Activated CD4-positive, alpha-beta memory T cell treated with anti-CD3 and anti-CD28 coated beads for 36 hours (primary cell): ENCODE measurements around the gene STRN3. TPM values are rescaled to one million over a fixed set of nuclear protein-coding genes. Genes with fewer than 3 reads are reported as not detected.
A peak's percentile ranks its signal among the peaks of the same experiment; 100 is the strongest.
"Not testable (repeated sequence)": the region's sequence is repeated elsewhere in the genome, so short reads cannot be mapped to it uniquely, and the experiment has no call there.

ENCODE experiments used
- CTCF ChIA-PET: fragments of 350-600 bp; sonication (Branson Sonifier 250); formaldehyde crosslinking; loops from one replicate; lab custom pipeline; 2021; ENCODE audit warnings: antibody characterized with exemption, inconsistent platforms; lab: Charles Lee
- POLR2A ChIA-PET: fragments of 350-600 bp; sonication (Branson Sonifier 250); formaldehyde crosslinking; loops from one replicate; lab custom pipeline; 2021; ENCODE audit warnings: antibody characterized with exemption; lab: Charles Lee
- DNase-seq: peaks from one replicate; pipeline ENCODE4 v3.0.0-alpha.2; 2020
- H3K27ac Mint-ChIP-seq: one replicate; pipeline ENCODE4 v1.8.0; 2021; ENCODE audit warnings: mixed read lengths
- H3K27me3 Mint-ChIP-seq: one replicate; pipeline ENCODE4 v1.8.0; 2021; ENCODE audit warnings: mixed read lengths
- H3K36me3 Mint-ChIP-seq: one replicate; pipeline ENCODE4 v1.8.0; 2021; ENCODE audit warnings: mixed read lengths
- H3K4me1 Mint-ChIP-seq: one replicate; pipeline ENCODE4 v1.8.0; 2021; ENCODE audit warnings: low read depth, mixed read lengths
- H3K4me3 Mint-ChIP-seq: one replicate; pipeline ENCODE4 v1.8.0; 2021; ENCODE audit warnings: mild to moderate bottlenecking, mixed read lengths
- H3K9me3 Mint-ChIP-seq: one replicate; pipeline ENCODE4 v1.8.0; 2021; ENCODE audit warnings: mixed read lengths
- intact Hi-C: fragments of 100-400 bp; cut with micrococcal nuclease; formaldehyde crosslinking; loops from one replicate; pipeline ENCODE4 v1.15.1; 2023
- total RNA-seq, 2 experiments: library from RNA; stranded (reverse); gene quantifications; one replicate each; pipeline ENCODE4 v1.2.3, GENCODE V29; 2021

STRN3 gene
- total RNA-seq, 2 experiments from 2014 or later: 17.4 to 19.4 TPM

DNA sequence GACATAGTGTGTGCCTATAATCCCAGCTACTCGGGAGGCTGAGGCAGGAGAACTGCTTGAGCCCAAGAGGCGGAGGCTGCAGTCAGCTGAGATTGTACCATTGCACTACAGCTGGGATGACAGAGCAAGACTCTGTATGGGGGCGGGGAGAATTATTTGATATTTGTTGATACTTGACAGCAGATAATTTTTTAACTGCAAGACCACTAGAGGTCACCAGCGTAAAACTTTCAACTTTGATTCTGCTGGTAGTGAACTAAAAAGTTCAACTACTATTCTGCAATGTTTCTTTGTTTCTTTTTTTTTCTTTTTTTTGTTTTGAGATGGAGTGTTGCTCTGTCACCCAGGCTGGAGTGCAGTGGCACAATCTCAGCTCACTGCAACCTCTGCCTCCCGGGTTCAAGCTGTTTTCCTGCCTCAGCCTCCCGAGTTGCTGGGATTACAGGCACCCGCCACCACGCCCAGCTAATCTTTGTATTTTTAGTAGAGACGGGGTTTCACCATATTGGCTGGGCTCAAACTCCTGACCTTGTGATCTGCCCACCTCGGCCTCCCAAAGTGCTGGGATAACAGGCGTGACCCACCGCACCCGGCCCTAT, 46.0 kb downstream of the STRN3 start:
- DNase-seq: peak; percentile 29
- CTCF ChIA-PET: interaction anchor here (0.6 to 2.5 kb wide), 17 partner anchors 9 to 170 kb away, joined by 3 to 21 read pairs (median 4); partner anchors contain the start of gene STRN3
- POLR2A ChIA-PET, H3K27ac Mint-ChIP-seq, H3K9me3 Mint-ChIP-seq, H3K36me3 Mint-ChIP-seq, H3K4me3 Mint-ChIP-seq, H3K27me3 Mint-ChIP-seq: not testable (repeated sequence)
- peaks cover 16% of the 10 kb centered on the region for H3K4me1 Mint-ChIP-seq
- intact Hi-C loops: loop anchor here (1.0 to 2.0 kb wide), 2 partner anchors 102 to 377 kb away; no protein-coding TSS in a partner anchor

DNA sequence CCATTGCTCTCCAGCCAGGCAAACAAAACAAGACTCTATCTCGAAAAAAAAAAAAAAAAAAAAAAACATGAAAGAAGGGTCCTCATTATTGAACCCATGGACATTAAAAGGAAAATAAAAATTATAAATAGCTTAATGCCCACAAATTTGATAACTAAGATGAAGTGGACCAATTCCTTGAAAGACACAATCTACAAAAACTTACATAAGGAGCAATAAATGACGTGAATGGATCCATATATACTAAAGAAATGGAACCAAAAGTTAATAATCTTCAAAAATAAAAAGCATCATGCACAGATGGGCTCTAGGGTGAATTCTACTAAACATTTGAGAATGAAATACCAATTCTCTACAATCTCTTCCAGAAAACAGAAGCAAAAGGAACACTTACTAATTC, 48.4 kb downstream of the STRN3 start:
- Mint-ChIP-seq H3K27me3 (no peaks in the 10 kb centered on the region), H3K36me3 (no peaks in the 10 kb centered on the region), H3K4me1 (peaks cover 29% of the 10 kb centered on the region), H3K27ac (no peak overlapping the region), H3K4me3 (no peak overlapping the region), H3K9me3 (peaks cover 2% of the 10 kb centered on the region)
- intact Hi-C loops: loop anchor here (10.0 kb wide), 1 partner anchor 47 kb away; the partner anchor contains the start of genes AP4S1 and STRN3
- POLR2A ChIA-PET: no interaction called here
- CTCF ChIA-PET: interaction anchor here (3.2 kb wide), 1 partner anchor 105 kb away, joined by 23 read pairs; no protein-coding TSS in a partner anchor
- no peak for DNase-seq

DNA sequence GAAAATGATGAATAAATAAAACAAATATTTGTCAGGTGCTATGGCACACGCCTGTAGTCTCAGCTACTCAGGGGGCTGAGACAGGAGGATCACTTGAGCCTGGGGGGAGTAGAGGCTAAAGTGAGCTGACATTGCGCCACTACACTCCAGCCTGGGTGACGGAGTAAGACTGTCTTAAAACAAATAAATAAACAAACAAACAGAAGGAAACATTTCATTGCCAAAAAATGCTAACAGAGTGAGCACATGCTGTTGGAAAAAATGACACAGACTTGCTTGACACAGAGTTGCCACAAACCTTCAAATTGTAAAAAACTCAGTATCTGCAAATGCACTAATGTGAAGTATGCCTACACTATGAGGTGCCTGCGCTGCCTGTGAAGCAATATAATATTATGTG, 51.6 kb downstream of the STRN3 start:
- Mint-ChIP-seq H3K36me3 (no peaks in the 10 kb centered on the region), H3K4me1 (peaks cover 44% of the 10 kb centered on the region)
- no peak for DNase-seq

DNA sequence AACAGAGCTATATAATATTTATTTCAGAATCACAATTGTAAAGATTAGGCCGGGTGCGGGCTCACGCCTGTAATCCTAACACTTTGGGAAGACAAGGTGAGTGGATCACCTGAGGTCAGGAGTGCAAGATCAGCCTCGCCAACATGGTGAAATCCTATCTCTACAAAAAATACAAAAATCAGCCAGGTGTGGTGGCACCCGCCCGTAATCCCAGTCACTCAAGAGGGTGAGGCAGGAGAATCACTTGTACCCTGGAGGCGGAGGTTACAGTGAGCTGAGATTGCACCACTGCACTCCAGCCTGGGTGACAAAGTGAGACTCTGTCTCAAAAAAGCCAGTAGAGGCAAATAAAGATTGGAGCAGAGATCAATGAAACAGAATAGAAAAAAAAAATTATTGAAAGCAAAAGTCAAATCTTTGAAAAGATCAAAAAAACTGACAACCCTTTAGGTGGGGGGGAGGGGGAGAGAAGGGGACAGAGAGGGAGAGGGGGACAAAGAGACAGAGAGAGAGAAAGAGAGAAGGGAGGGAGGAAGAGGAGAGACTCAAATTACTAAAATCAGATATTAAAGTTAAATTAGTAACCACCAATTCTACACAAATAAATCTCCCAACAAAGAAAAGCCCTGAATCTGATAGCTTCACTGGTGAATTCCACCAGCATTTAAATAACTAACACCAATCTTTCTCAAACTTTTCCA, 53.1 kb downstream of the STRN3 start:
- POLR2A ChIA-PET: no interaction called here
- intact Hi-C loops: loop anchor here (10.0 kb wide), 1 partner anchor 52 kb away; the partner anchor contains the start of genes AP4S1 and STRN3
- no peak overlapping the region for H3K27ac Mint-ChIP-seq

More for the DNA sequence above, 51.6 kb downstream of the STRN3 start:
- no peak overlapping the region for H3K27ac Mint-ChIP-seq
- no peak overlapping the region for H3K4me3 Mint-ChIP-seq
- H3K9me3 Mint-ChIP-seq: peaks cover 2% of the 10 kb centered on the region
- intact Hi-C loops: loop anchor here (10.0 kb wide), 1 partner anchor 50 kb away; the partner anchor contains the start of genes AP4S1 and STRN3
- ChIA-PET POLR2A (no interaction called here), CTCF (no interaction called here)
- H3K27me3 Mint-ChIP-seq: no peaks in the 10 kb centered on the region

DNA sequence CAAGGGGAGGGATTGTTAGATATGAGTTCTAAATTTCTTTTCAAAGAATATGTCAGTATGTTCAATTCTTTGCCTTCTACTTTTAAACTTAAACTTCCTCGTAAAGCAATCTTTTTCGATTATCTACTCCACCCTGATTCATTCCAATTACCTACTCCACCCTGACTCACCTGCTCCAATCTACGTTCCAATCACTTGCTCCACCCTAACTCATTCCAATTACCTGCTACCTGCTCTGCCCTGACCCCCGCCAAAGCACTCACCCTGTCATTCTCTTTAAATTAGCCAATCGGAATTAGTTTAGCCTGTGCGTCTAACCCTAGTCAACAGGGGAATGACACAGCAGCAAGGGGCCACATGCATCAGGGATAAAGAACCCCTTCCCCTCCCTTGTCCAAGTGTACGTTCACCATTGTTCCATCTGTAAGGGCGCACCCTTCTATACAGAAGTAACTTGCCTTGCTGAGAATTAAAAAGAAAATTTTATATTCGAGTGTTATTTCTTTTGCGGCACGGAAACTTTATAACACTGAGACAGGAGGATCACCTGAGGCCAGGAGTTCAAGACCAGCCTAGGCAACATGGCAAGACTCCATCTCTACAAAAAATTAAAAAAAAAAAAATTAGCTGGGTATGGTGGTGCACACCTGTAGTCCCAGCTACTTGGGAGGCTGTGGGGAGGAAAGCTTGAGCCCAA, 54.0 kb downstream of the STRN3 start:
- H3K27ac Mint-ChIP-seq, H3K4me3 Mint-ChIP-seq, H3K9me3 Mint-ChIP-seq, H3K27me3 Mint-ChIP-seq, H3K36me3 Mint-ChIP-seq, POLR2A ChIA-PET, DNase-seq: not testable (repeated sequence)
- CTCF ChIA-PET: interaction anchor here (3.4 kb wide), 1 partner anchor 7 kb away, joined by 9 read pairs; no protein-coding TSS in a partner anchor
- peaks cover 41% of the 10 kb centered on the region for H3K4me1 Mint-ChIP-seq
- intact Hi-C loops: loop anchor here (10.0 kb wide), 1 partner anchor 53 kb away; the partner anchor contains the start of genes AP4S1 and STRN3

More for the DNA sequence above, 53.1 kb downstream of the STRN3 start:
- H3K9me3 Mint-ChIP-seq: peaks cover 2% of the 10 kb centered on the region
- peaks cover 43% of the 10 kb centered on the region for H3K4me1 Mint-ChIP-seq
- H3K36me3 Mint-ChIP-seq: no peaks in the 10 kb centered on the region
- DNase-seq: no peak
- no peaks in the 10 kb centered on the region for H3K27me3 Mint-ChIP-seq
- no peak overlapping the region for H3K4me3 Mint-ChIP-seq
- CTCF ChIA-PET: interaction anchor here (3.4 kb wide), 1 partner anchor 7 kb away, joined by 9 read pairs; no protein-coding TSS in a partner anchor

DNA sequence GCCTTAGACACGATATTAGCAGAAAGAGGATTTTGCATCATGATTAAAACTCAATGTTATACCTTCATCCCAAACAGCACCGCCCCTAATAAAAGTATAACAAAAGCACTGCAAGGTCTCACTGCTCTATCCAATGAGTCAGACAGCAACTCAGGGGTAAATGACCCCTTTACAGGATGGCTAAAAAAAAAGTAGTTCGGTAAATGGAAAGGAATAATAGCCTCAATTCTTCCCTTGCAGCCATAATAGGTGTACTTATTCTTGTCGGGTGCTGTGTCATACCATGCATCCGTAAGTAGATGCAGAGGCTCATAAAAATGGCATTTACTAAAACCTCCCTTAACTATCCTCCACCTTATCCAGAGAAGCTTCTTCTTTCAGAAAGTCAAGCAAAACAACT, 54.6 kb downstream of the STRN3 start:
- H3K36me3 Mint-ChIP-seq: peaks cover 6% of the 10 kb centered on the region
- POLR2A ChIA-PET: no interaction called here

DNA sequence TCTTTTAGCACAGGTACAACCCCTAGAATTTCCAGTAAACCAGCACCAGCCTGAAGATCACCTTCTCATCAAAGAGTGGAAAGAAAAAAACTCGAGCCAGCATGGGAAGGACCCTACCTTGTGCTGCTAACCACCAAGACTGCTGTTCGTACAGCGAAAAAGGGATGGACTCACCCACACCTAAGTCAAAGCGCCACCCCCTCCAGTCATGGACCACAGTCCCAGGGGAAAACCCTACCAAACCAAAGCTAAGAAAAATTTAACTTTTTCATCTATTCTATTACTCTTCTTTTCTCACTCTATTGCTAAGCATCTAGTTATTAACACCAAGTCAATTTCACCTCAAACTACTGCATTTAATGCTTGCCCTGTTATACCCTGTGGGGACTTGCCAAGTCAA, 56.4 kb downstream of the STRN3 start:
- peak; percentile 73 for DNase-seq
- Mint-ChIP-seq H3K9me3 (peaks cover 21% of the 10 kb centered on the region), H3K36me3 (peaks cover 22% of the 10 kb centered on the region), H3K4me1 (peaks cover 38% of the 10 kb centered on the region), H3K27ac (peak overlapping the region; percentile 66), H3K4me3 (peak overlapping the region; percentile 20)
- ChIA-PET POLR2A (interaction anchor here (1.8 kb wide), 1 partner anchor 57 kb away, joined by 6 read pairs; the partner anchor contains the start of gene STRN3), CTCF (interaction anchor here (0.6 to 3.4 kb wide), 3 partner anchors 10 to 23 kb away, joined by 3 to 9 read pairs (median 4); no protein-coding TSS in a partner anchor)
- intact Hi-C loops: loop anchor here (10.0 kb wide), 1 partner anchor 55 kb away; the partner anchor contains the start of genes AP4S1 and STRN3
- not testable (repeated sequence) for H3K27me3 Mint-ChIP-seq

More for the DNA sequence above, 54.6 kb downstream of the STRN3 start:
- Mint-ChIP-seq H3K27ac (no peak overlapping the region), H3K27me3 (no peaks in the 10 kb centered on the region), H3K4me3 (no peak overlapping the region), H3K9me3 (peaks cover 6% of the 10 kb centered on the region), H3K4me1 (peaks cover 43% of the 10 kb centered on the region)
- DNase-seq: no peak
- CTCF ChIA-PET: interaction anchor here (3.4 kb wide), 1 partner anchor 8 kb away, joined by 9 read pairs; no protein-coding TSS in a partner anchor
- intact Hi-C loops: loop anchor here (10.0 kb wide), 1 partner anchor 53 kb away; the partner anchor contains the start of genes AP4S1 and STRN3

DNA sequence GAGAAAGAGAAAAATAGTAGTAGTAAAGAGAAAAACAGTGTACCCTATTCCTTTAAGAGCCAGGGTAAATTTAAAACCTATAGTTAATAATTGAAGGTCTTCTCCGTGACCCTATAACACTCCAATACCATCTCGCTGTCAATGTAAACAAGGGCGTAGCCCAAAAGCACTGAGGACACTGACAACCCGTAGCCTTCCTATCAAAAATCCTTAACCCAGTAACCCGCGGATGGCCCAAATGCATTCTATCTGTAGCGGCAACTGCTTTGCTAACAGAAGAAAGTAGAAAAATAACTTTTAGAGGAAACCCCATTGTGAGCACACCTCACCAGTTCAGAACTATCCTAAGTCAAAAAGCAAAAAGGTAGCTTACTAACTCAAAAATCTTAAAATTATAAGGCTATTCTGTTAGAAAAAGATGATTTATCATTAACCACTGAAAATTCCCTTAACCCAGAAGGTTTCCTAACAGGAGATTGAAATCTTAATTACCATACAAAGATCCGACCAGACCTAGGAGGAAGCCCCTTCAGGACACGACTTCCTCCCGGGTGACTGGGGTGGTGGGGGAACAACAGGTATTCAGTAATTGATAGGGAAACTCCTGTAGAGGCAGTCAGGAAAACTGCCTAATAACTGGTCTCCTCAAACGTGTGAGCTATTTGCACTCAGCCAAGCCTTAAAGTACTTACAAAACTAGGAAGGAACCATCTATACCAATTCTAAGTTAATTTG, 58.6 kb downstream of the STRN3 start:
- intact Hi-C loops, H3K27me3 Mint-ChIP-seq, H3K4me3 Mint-ChIP-seq, H3K27ac Mint-ChIP-seq, POLR2A ChIA-PET, DNase-seq: not testable (repeated sequence)
- H3K9me3 Mint-ChIP-seq: peaks cover 21% of the 10 kb centered on the region
- CTCF ChIA-PET: interaction anchor here (0.6 kb wide), 1 partner anchor 34 kb away, joined by 3 read pairs; no protein-coding TSS in a partner anchor
- peaks cover 30% of the 10 kb centered on the region for H3K4me1 Mint-ChIP-seq
- H3K36me3 Mint-ChIP-seq: peaks cover 30% of the 10 kb centered on the region

DNA sequence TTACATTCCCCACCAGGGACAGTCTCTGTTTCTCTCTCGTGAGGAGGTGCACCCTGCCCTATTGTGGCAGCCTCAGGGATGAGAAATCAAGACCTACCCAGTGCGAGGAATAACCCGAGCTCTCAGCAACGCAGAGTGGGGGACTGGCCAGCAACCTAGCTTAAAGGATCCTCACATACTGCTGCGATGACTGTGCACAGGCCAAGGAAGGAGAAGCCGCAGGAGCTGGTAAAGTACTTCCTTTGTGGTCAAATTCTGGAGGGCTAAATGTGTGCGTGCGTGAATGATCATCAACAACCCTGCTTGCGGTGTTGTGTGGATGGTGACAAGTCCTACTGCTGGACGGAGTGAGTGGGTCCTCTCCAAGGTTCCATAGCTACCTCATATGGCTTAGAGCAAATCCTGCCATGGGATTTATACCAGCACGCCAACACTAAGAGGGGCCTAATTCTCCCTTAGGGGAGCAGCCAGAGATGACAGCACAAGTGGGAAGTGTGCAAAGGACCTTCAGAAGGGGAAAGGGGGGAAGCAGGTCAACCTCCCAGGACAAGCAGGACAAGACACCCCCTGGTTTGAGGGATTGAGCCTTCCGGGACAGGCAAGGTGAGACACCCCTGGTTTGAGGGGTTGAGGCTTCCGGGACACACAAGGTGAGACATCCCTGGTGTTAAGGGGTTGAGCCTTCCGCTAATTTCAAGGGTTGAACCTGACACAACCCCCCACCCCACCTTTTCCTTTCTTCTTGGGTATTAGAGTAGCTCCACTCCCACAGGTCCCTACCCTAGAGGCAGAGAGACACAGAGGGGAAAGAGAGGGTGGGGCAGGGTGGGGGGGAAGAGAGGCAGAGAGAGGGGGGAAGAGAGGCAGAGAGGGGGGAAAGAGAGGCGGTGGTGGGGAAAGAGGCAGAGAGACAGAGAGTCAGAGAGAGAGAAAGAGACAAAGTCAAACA, 59.5 kb downstream of the STRN3 start:
- H3K4me3 Mint-ChIP-seq: no peak overlapping the region
- ChIA-PET POLR2A (no interaction called here), CTCF (no interaction called here)
- H3K27me3 Mint-ChIP-seq: no peaks in the 10 kb centered on the region
- peaks cover 27% of the 10 kb centered on the region for H3K4me1 Mint-ChIP-seq
- H3K9me3 Mint-ChIP-seq: peaks cover 21% of the 10 kb centered on the region
- peaks cover 30% of the 10 kb centered on the region for H3K36me3 Mint-ChIP-seq
- no peak for DNase-seq
- intact Hi-C loops: no loop called here
- no peak overlapping the region for H3K27ac Mint-ChIP-seq

DNA sequence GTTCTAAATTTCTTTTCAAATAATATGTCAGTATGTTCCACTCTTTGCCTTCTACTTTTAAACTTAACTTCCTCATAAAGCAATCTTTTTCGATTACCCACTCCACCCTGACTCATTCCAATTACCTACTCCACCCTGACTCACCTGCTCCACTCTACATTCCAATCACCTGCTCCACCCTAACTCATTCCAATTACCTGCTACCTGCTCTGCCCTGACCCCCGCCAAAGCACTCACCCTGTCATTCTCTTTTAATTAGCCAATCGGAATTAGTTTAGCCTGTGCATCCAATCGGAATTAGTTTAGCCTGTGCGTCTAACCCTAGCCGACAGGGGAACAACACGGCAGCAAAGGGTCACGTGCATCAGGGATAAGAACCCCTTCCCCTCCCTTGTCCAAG, 60.3 kb downstream of the STRN3 start:
- DNase-seq, intact Hi-C loops, H3K27ac Mint-ChIP-seq, H3K27me3 Mint-ChIP-seq, POLR2A ChIA-PET, H3K4me3 Mint-ChIP-seq, CTCF ChIA-PET: not testable (repeated sequence)
- peaks cover 32% of the 10 kb centered on the region for H3K4me1 Mint-ChIP-seq
- peaks cover 21% of the 10 kb centered on the region for H3K9me3 Mint-ChIP-seq
- peaks cover 30% of the 10 kb centered on the region for H3K36me3 Mint-ChIP-seq
